Pancreas (tissue), 10 donors: Measurements from ENCODE around the gene VPS13D. TPM values are rescaled to one million over a fixed set of nuclear protein-coding genes. Genes with fewer than 3 reads are reported as not detected.

ENCODE experiments used
- ATAC-seq, 4 donors: fragments of 200-7000 bp; cut with Tn5 transposase; one replicate each; pipeline versions ENCODE4 v1.8.0 to v1.9.1; 2020; ENCODE audit warnings: mild to moderate bottlenecking in 4 of 4, moderate library complexity in 4 of 4
- DNase-seq, 6 donors: peaks; one replicate each; pipeline ENCODE4 v3.0.0-alpha.2; 2020
- FAIRE-seq: peaks from 2 replicates; lab custom pipeline; 2012; peaks lifted over from hg19 to GRCh38; lab: Jason Lieb, UNC
- H3K27ac ChIP-seq, 4 donors: fragments of 200-600 bp; sonication (generic); 1 replicate in 3 of 4; 2 replicates in 1 of 4; pipeline versions ENCODE4 v1.5.0 to v1.8.0; 2020
- H3K27me3 ChIP-seq, 4 donors: fragments of 200-600 bp; one replicate each; pipeline ENCODE4 v1.8.0; 2021
- H3K36me3 ChIP-seq, 3 donors: fragments of 200-600 bp; sonication (generic) in 1 of 3; one replicate each; pipeline versions ENCODE4 v1.5.0 to v1.8.0; 2020 to 2021
- H3K4me1 ChIP-seq, 3 donors: fragments of 200-600 bp; one replicate each; pipeline ENCODE4 v1.8.0; 2021
- H3K4me3 ChIP-seq, 4 donors: fragments of 200-600 bp; sonication (generic) in 2 of 4; one replicate each; pipeline versions ENCODE4 v1.5.0 to v1.8.0; 2020 to 2021
- H3K9me3 ChIP-seq, 4 donors: fragments of 200-600 bp; one replicate each; pipeline ENCODE4 v1.8.0; 2021
- CTCF ChIP-seq, 4 donors: fragments of 200-600 bp; sonication (generic) in 3 of 4; IDR thresholded peaks; one replicate each; pipeline versions ENCODE4 v1.5.0 to v1.8.0; 2021; ENCODE audit warnings: antibody characterized with exemption in 4 of 4
- WGBS, 2 donors: extraction: QIAGEN DNeasy Blood & Tissue Kit; methylation state at CpG; one replicate each; pipeline ENCODE4 v1.1.7; 2013; 5-methylcytosine and 5-hydroxymethylcytosine counted together
- intact Hi-C, 3 donors: fragments of 100-400 bp; cut with DNase I; formaldehyde crosslinking; loops; one replicate each; pipeline versions ENCODE4 v1.11.1 to v1.14.2; 2022
- polyA plus RNA-seq, 2 donors: library from polyadenylated mRNA; stranded (reverse); fragments of 200-250 nt; gene quantifications; one replicate each; pipeline ENCODE4 v1.2.3, GENCODE V29; 2013
- total RNA-seq, 6 donors: library from RNA; stranded (reverse); fragmentation: NEBNext Ultra II Directional in 4 of 6; extraction: Animal tissue kit (Norgen Biotek cat#: 25700) in 4 of 6; gene quantifications; one replicate each; pipeline versions ENCODE4 v1.2.1 to v1.2.4, GENCODE V29; 2021 to 2023
- donor health status: healthy with polysubstance abuse.
- donor health status: DM: no; HTN: no; CAD: no; lungs with moderate emphysema.
- donor health status: DM: no; HTN: no; CAD: no.
- donor health status: control.
- donor health status: control.
- donor health status: Bipolar disorder and iron deficiency.
- donor health status: DM: yes; HTN: yes; CAD: no.
- donor health status: DM: no; HTN: no; CAD: no.
- donor health status: DM: no; HTN: no; CAD: no.
- donor health status: DM: yes; HTN: yes; CAD: no.

VPS13D gene
- total and polyA plus RNA-seq, 8 donors: 13.7 to 39.0 (median 24.8) TPM

GRCh38 chr1:12414444-12415018 lies 184.7 kb downstream of the VPS13D start:
- WGBS, 2 donors: 93 to 94% methylated on average over 2 of the region's 2 CpGs
- ATAC-seq (no peak), FAIRE-seq (no peak), DNase-seq (no peak)
- H3K27ac ChIP-seq: no peak overlapping the region
- peaks cover 0 to 16% (median 0%) of the 10 kb centered on the region in 3 donors for H3K36me3 ChIP-seq
- intact Hi-C loops: no loop called here
- TF ChIP-seq CTCF (IDR thresholded peaks at IDR 0.05): no peak
- no peaks in the 10 kb centered on the region for H3K27me3 ChIP-seq
- H3K4me1 ChIP-seq: peaks cover 0 to 5% (median 0%) of the 10 kb centered on the region in 3 donors
- H3K4me3 ChIP-seq: no peak overlapping the region
- no peaks in the 10 kb centered on the region for H3K9me3 ChIP-seq

- Histone ChIP-seq H3K4me3 (no peak overlapping the region), H3K27me3 (no peaks in the 10 kb centered on the region), H3K9me3 (no peaks in the 10 kb centered on the region), H3K4me1 (peaks cover 0 to under 1% (median 0%) of the 10 kb centered on the region in 3 donors), H3K27ac (no peak overlapping the region), H3K36me3 (peaks cover 0 to 16% (median 0%) of the 10 kb centered on the region in 3 donors)
- intact Hi-C loops: no loop called here
- 90 to 93% methylated on average over 5 of the region's 5 CpGs for WGBS, 2 donors
- no peak for DNase-seq
- ATAC-seq: no peak
- no peak for FAIRE-seq
- TF ChIP-seq CTCF (IDR thresholded peaks at IDR 0.05): no peak
Observed at GRCh38 chr1:12415038-12415466, 185.2 kb downstream of the VPS13D start.

GRCh38 chr1:12416101-12416500 lies 186.3 kb downstream of the VPS13D start:
- no peak for FAIRE-seq
- no peak for DNase-seq
- 100% methylated on average over 1 of the region's 1 CpG for WGBS, 2 donors
- intact Hi-C loops: no loop called here
- Histone ChIP-seq H3K4me3 (no peak overlapping the region), H3K4me1 (no peaks in the 10 kb centered on the region), H3K27ac (no peak overlapping the region), H3K36me3 (peaks cover 0 to 16% (median 0%) of the 10 kb centered on the region in 3 donors), H3K27me3 (no peaks in the 10 kb centered on the region), H3K9me3 (no peaks in the 10 kb centered on the region)
- TF ChIP-seq CTCF (IDR thresholded peaks at IDR 0.05): no peak
- ATAC-seq: no peak

GRCh38 chr1:12416744-12417143 lies 186.9 kb downstream of the VPS13D start:
- Histone ChIP-seq H3K4me3 (no peak overlapping the region), H3K27ac (no peak overlapping the region), H3K27me3 (no peaks in the 10 kb centered on the region), H3K36me3 (peaks cover 0 to 16% (median 0%) of the 10 kb centered on the region in 3 donors), H3K9me3 (no peaks in the 10 kb centered on the region), H3K4me1 (no peaks in the 10 kb centered on the region)
- no peak for FAIRE-seq
- intact Hi-C loops: no loop called here
- DNase-seq: no peak
- ATAC-seq: no peak
- WGBS, 2 donors: 93 to 94% methylated on average over 6 of the region's 6 CpGs
- no peak for TF ChIP-seq CTCF (IDR thresholded peaks at IDR 0.05)

GRCh38 chr1:12417389-12417788 lies 187.6 kb downstream of the VPS13D start:
- FAIRE-seq: no peak

More at GRCh38 chr1:12417389-12417788, 187.6 kb downstream of the VPS13D start:
- TF ChIP-seq CTCF (IDR thresholded peaks at IDR 0.05): no peak
- H3K27me3 ChIP-seq: no peaks in the 10 kb centered on the region
- no peak overlapping the region for H3K27ac ChIP-seq
- no peak overlapping the region for H3K4me3 ChIP-seq
- no peaks in the 10 kb centered on the region for H3K9me3 ChIP-seq
- WGBS, 2 donors: 91 to 95% methylated on average over 7 of the region's 7 CpGs
- DNase-seq (no peak), ATAC-seq (no peak)
- H3K4me1 ChIP-seq: no peaks in the 10 kb centered on the region
- peaks cover 0 to 16% (median 0%) of the 10 kb centered on the region in 3 donors for H3K36me3 ChIP-seq
- intact Hi-C loops: no loop called here
